Testis (tissue), 2 donors: ENCODE measurements around the gene RPL13A.

Experiments used
- CTCF ChIP-seq, 3 experiments: fragments of 450-650 bp in 2 of 3; fragments of 200-600 bp in 1 of 3; sonication (generic) in 1 of 3; IDR thresholded peaks; one replicate each; pipeline ENCODE4 v1.5.1; 2016 to 2019; ENCODE audit warnings: antibody characterized with exemption in 3 of 3, mild to moderate bottlenecking in 2 of 3, moderate library complexity in 1 of 3
- POLR2A ChIP-seq: fragments of 450-650 bp; IDR thresholded peaks from one replicate; pipeline ENCODE4 v1.6.1; 2017; ENCODE audit warnings: antibody characterized with exemption, mild to moderate bottlenecking, moderate library complexity

GRCh38 chr19:49462492-49462891, 24.9 kb upstream of the RPL13A start:
- no peak for TF ChIP-seq CTCF (IDR thresholded peaks at IDR 0.05)
- no peak for TF ChIP-seq POLR2A
